SW480 (cell line): ENCODE results near the gene ANKRD1.
"Not testable (repeated sequence)": the region's sequence is repeated elsewhere in the genome, so short reads cannot be mapped to it uniquely, and the experiment has no call there.

Source experiments
- DNase-seq: peaks from one replicate; pipeline ENCODE4 v3.0.0-alpha.2; 2016; ENCODE audit warnings: low spot score

The ANKRD1 gene

DNA sequence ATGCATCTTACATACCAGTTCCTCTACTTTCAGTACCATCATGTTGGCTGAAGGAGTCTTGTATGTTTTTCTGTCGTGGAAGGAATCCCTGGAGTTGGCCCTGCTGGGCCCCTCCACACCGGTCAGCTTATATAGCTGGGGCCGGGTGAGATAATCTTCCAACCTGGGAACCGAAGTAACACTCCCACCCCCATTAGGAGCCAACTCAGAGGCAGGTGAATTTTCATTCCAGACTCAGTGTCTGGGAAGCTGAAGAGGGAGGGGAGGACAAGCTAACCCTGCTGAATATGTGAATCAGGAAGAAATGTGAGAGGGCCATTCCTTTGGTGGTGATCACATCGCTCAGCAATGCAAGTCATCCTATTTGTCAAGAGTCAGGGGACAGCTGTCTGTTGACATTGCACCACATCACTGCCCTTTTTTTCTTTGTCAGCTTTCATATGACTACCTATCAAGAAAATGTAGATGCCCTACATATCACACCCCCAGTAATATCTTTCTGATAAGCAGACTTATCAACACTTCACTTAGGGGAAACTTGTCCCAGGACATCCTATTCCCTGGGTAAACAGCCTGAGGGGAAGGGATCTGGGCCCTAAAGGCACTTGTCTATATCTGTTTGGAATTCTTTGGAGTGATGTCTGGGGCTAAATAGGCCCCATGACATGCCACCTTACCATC, at the start of gene ANKRD1:
ANKRD1 (minus strand) TSS at position 102 of the 681 bp plus-strand sequence; CDS start at position 42, 60 bp downstream.
- peak; percentile 94 for DNase-seq

DNA sequence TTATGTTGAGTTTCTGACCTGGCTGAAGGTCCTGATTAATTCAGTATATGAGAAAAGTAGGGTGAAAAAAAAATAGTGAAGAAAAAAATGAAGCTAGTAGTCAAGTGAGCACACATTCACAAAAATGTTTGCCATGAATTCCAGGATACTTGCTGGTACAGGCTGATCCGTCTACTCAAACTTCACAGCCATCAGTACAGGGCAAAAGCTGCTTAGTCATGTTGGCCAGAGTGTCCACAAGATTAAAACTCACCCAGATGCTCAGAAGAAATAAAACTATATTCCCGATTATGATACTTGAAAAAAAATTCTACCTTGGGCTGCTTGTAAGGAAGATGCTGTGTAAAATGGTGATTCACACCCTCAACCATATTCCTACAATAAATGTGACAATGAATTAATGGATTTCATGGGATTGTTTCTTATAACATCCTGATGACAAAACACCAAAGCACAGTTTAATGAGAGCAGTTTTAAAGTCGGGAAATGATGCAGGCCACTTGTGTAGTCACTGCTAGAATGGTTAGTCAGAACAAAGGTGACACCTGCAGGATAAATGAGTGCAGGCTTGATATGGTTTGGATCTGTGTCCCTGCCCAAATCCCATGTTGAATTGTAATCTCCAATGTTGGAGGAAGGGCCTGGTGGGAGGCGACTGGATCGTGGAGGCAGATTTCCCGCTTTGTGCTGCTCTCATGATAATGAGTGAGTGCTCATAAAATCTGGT, 49.2 kb upstream of the ANKRD1 start:
- no peak for DNase-seq

- peak; percentile 18 for DNase-seq
Measured at GRCh38 chr10:90969121-90969534, 48.2 kb upstream of the ANKRD1 start.

DNA sequence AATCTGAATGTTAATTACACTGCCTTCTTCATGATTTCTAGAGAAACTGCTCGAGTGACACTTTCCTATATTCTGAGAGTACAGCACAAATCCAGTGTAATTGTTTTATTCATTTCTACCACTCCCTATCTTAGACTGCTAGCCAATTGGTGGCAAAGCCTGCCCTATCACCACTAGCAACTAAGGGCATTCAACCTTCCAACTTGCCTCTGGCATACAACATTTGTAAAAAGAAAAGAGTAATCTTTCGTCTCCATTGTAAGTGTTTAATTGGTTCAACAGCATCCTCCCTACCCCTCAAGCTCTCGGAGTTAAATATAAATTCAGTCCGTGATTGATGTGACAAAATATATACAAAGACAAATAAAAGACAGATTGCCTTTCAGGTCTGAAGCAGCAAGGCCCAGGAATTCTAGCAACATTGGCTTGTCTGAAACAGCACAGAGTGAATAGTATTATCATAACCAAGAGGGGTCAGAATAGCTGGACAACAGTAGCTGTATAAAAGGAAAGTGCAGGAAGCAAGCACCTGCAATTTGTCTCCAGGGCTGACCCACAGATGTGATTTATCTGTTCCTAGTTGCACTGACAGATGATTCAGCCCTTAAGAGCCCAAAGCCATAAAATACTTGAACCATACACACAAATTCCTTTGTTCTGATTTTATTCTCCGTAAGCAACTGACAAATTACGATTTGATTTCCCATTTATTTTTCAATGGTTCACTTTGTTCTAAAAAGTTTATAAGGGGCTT, 47.6 kb upstream of the ANKRD1 start:
- DNase-seq = peak; percentile 71

GRCh38 chr10:90967865-90968264, 47.0 kb upstream of the ANKRD1 start:
- DNase-seq = no peak

DNA sequence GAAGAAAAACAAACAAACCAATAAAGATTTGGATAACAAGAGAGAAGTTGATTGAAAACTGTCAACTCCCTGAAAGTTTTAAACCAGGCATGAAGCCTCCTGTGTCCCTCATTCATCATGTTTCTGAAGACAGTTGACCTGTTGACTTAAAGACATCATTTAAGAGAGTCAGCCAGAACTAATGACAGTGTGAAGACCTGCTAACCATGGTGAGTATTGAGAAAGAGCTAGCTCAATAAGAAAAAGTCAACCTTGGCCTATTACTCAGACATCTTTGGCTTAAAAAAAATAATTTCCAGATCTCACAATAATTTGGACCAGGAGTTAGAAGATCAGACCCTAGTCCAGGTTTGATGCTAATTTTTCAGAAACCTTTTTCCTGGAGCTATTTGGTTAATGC, 45.3 kb upstream of the ANKRD1 start:
- no peak for DNase-seq

DNA sequence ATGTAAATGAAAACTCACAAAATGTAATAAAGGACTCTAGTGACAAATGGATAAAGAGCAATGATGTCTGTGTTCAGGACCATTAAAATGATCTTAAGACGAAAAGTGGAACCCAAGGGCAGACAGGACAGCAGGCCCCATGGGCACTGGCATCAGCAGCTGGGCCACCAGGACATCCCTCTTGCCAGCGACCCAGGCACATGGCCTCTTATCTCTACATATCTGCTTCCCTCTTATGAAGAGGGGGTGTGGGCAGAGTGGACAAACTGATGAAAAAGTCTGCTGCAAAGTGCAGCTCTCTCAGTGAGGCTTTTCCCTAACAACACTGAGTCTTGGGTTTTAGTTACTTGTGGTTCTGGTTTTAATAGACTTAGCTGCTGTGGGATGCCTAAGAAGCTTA, 44.8 kb upstream of the ANKRD1 start:
- no peak for DNase-seq

- DNase-seq = no peak
Measured at GRCh38 chr10:90964781-90965465, 44.0 kb upstream of the ANKRD1 start.

DNA sequence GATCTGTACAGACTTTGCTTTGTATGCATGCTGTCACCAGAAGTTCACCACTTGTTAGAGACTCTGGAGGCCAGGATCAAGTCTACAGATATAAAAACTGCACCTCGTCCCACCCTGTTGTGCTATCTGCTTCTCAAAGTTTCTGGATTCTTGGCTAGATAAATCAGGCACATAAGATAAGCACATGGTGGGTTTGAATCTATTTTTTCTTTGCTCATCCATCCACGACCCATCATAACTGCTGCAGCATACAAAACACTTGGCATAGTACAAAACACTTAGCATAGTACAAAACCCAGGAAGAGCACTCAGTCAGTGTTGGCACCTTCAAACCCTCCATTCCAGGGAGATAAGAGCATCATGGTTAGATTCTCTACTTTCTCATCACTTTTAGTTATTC, 42.4 kb upstream of the ANKRD1 start:
- DNase-seq = no peak

DNA sequence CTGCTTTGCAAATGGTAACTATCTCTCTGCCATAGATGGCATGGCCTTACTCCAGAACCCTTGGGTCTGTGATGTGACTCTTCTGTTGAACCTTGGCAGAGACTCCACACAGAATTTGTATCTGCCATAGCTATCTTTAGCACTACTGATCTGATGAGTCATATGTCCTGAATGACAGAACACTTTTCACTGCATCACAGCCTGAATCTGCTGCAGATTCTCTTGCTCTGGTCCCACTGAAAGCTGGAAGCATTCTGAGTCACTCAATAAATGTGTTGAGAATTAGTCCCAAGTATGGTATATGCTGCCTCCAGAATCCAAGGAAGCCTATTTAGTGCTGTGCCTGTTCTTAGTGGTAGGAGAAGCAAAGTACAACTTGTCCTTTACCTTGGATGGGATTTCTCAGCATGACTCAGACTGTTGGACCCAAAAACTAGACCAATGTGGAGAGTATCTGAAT, 39.5 kb upstream of the ANKRD1 start:
- peak; percentile 14 for DNase-seq

- no peak for DNase-seq
Measured at GRCh38 chr10:90959826-90960225, 38.9 kb upstream of the ANKRD1 start.

DNA sequence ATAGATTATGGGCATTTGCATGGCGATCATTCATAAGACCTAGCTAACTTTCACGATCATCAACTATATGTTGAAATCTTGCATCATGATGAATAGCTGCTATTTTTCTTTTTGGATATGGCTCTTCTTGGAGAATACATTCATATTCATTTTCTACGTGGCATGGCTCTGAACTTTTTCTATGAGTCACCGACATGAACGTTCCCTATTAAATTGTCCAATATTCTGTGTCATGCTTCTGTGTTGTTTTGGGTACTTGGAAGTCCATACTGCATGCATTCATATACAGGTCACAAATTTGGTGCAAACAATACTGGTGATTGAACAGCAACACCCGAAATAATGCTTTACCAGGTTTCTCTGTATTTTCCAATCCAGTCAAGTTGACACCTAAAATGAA, 37.9 kb upstream of the ANKRD1 start:
- no peak for DNase-seq

- no peak for DNase-seq
Measured at GRCh38 chr10:90947030-90947960, 26.4 kb upstream of the ANKRD1 start.

GRCh38 chr10:90945491-90946070, 24.7 kb upstream of the ANKRD1 start:
- no peak for DNase-seq

GRCh38 chr10:90944749-90945148, 23.9 kb upstream of the ANKRD1 start:
- DNase-seq = no peak

- DNase-seq = not testable (repeated sequence)
Measured at GRCh38 chr10:90942980-90943379, 22.1 kb upstream of the ANKRD1 start.

GRCh38 chr10:90939648-90940047, 18.8 kb upstream of the ANKRD1 start:
- DNase-seq = no peak

DNA sequence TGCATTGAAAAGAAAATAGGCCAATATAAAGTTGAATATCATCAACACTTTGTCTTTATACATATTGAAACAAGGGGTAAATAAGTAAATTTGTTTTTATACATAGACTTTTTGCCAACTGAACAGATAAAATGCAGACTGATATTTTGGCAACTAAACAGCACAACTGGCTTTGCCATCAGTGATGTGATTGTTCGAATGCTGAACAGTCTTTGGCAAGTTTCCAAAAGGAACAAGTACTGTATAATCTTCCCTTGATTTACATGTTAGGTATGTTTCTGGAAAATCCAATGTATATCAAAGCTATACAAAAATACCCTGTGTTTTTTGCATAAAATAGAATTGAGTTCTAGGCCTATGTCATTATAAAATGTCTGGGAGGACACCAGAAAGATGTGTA, 18.2 kb upstream of the ANKRD1 start:
- DNase-seq = no peak

DNA sequence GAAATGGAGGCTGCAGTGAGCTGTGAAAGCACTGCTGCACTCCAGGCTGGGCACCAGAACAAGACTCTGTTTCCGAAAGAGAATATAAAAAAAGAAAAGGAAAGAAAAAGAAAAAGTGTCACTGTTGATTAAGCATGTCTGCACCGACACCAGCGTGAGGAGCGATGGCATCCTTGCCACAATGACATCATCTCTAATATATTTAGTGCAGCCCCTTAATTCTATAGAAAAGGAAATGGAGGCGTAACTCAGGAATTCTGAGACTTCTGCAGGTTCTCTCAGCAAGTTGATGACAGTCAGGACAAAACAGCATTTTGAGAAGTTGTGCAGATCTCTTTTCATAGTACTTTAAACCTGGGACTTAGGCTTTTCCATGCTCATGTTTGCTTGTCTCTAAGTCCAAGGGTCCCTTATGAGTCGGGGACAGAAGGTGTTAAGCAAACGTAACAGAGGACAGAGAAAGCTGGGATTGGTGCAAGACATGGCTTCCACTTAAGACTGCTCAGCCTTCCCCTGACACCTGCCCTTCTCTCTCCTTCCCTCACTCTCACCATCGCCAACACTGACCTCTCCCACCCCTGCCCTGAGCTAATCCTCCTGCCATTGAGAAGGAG, 16.9 kb upstream of the ANKRD1 start:
- no peak for DNase-seq

DNA sequence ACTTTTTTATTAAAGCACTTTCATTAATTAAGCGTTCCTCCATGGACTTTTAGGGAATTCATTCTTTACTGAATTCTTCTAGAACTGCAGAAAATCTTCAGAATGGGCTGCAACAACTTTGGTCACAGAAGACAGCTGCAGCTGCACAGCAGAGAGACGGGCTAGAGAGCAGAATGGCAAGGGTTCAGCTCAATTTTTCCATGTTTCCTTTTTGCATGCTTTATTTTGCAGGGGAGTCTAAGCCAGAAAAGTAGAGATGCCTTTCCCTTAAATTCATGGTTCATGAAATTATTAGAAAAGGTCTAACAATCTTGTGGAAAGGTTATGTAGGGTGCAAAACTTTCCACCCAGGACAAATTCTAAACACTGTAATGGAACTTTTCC, 15.4 kb upstream of the ANKRD1 start:
- no peak for DNase-seq
